IMR-90 (cell line): ENCODE measurements around the gene LRRN2. TPM values are rescaled to one million over a fixed set of nuclear protein-coding genes. Genes with fewer than 3 reads are reported as not detected.

ENCODE experiments used
- ATAC-seq: fragments of 200-7000 bp; cut with Tn5 transposase; 2 replicates; pipeline ENCODE4 v1.9.1; 2020; ENCODE audit warnings: low read depth, mild to moderate bottlenecking, moderate library complexity
- BruUV-seq: library from RNA; stranded (reverse); fragments of 400-500 nt; replicated peaks from 2 replicates; lab custom pipeline; 2021; lab: Mats Ljungman, UMichigan
- CTCF ChIA-PET: fragments of 300-600 bp; formaldehyde crosslinking; extraction: SDS; loops from one replicate; lab custom pipeline; 2021; ENCODE audit warnings: antibody characterized with exemption; lab: Yijun Ruan, JAX
- POLR2A ChIA-PET: fragments of 300-600 bp; sonication (Branson Sonifier 250); formaldehyde crosslinking; loops from one replicate; lab custom pipeline; 2022; ENCODE audit warnings: antibody characterized with exemption; ENCODE audit not compliant: unreplicated experiment; lab: Charles Lee
- DNase-seq: peaks from one replicate; pipeline ENCODE4 v3.0.0; 2013
- H2AFZ ChIP-seq: replicated peaks from 2 replicates; pipeline ENCODE3; 2013; ENCODE audit warnings: low read length, mild to moderate bottlenecking; ENCODE audit not compliant: poor library complexity
- H2AK5ac ChIP-seq: 2 replicates; pipeline ENCODE4 v1.6.1; 2013; ENCODE audit warnings: low read depth, low read length, inconsistent platforms
- H2AK9ac ChIP-seq: replicated peaks from 2 replicates; pipeline ENCODE3; 2013; ENCODE audit warnings: mild to moderate bottlenecking, low read depth, low read length, moderate library complexity; ENCODE audit not compliant: poor library complexity
- H2BK120ac ChIP-seq: 2 replicates; pipeline ENCODE4 v1.6.1; 2013; ENCODE audit warnings: low read depth, low read length, inconsistent platforms
- H2BK15ac ChIP-seq: 3 replicates; pipeline ENCODE4 v1.6.1; 2013; ENCODE audit warnings: low read depth, low read length, inconsistent platforms
- H2BK20ac ChIP-seq: 2 replicates; pipeline ENCODE4 v1.6.1; 2013; ENCODE audit warnings: low read depth, mild to moderate bottlenecking, inconsistent platforms, low read length, moderate library complexity
- H2BK5ac ChIP-seq: 2 replicates; pipeline ENCODE4 v1.6.1; 2013; ENCODE audit warnings: mild to moderate bottlenecking, low read depth, low read length, inconsistent platforms; ENCODE audit not compliant: poor library complexity, severe bottlenecking
- H3K14ac ChIP-seq: replicated peaks from 2 replicates; pipeline ENCODE4 v1.6.1; 2013; ENCODE audit warnings: low read depth, low read length, inconsistent platforms
- H3K18ac ChIP-seq: 2 replicates; pipeline ENCODE4 v1.6.1; 2013; ENCODE audit warnings: low read depth, low read length, control low read depth
- H3K23ac ChIP-seq: 2 replicates; pipeline ENCODE4 v1.6.1; 2013; ENCODE audit warnings: low read depth, low read length, inconsistent platforms
- H3K27ac ChIP-seq: 2 replicates; pipeline ENCODE4 v1.5.1; 2013; ENCODE audit warnings: mild to moderate bottlenecking, control low read depth, low read length; ENCODE audit not compliant: insufficient read depth
- H3K27me3 ChIP-seq: 2 replicates; pipeline ENCODE4 v1.6.1; 2013; ENCODE audit warnings: low read length; ENCODE audit not compliant: control insufficient read depth, insufficient read depth
- H3K36me3 ChIP-seq: 2 replicates; pipeline ENCODE4 v1.6.1; 2013; ENCODE audit warnings: low read length, mixed read lengths; ENCODE audit not compliant: control insufficient read depth, insufficient read depth
- H3K4ac ChIP-seq: 2 replicates; pipeline ENCODE4 v1.6.1; 2013; ENCODE audit warnings: low read depth, low read length, inconsistent platforms
- H3K4me1 ChIP-seq: 2 replicates; pipeline ENCODE4 v1.6.1; 2013; ENCODE audit warnings: low read length, mixed read lengths; ENCODE audit not compliant: control insufficient read depth, insufficient read depth
- H3K4me2 ChIP-seq: 2 replicates; pipeline ENCODE4 v1.6.1; 2013; ENCODE audit warnings: low read depth, mild to moderate bottlenecking, control low read depth, low read length, moderate library complexity
- H3K4me3 ChIP-seq: 2 replicates; pipeline ENCODE4 v1.5.1; 2013; ENCODE audit warnings: low read depth, mild to moderate bottlenecking, control low read depth, low read length, moderate library complexity; ENCODE audit not compliant: insufficient read depth
- H3K56ac ChIP-seq: 2 replicates; pipeline ENCODE4 v1.6.1; 2013; ENCODE audit warnings: low read length, inconsistent platforms; ENCODE audit not compliant: insufficient read depth; ENCODE audit errors: extremely low read depth
- H3K79me1 ChIP-seq, 2 experiments: 2 replicates each; pipeline ENCODE4 v1.6.1; 2013; ENCODE audit warnings: low read length in 2 of 2, inconsistent platforms in 1 of 2, low read depth in 1 of 2
- H3K9ac ChIP-seq: 2 replicates; pipeline ENCODE4 v1.6.1; 2013; ENCODE audit warnings: low read depth, low read length, control low read depth
- H3K9me1 ChIP-seq: 2 replicates; pipeline ENCODE4 v1.6.1; 2013; ENCODE audit warnings: low read length, inconsistent platforms; ENCODE audit not compliant: insufficient read depth
- H3K9me3 ChIP-seq: 2 replicates; pipeline ENCODE4 v1.6.1; 2013; ENCODE audit warnings: low read length; ENCODE audit not compliant: control insufficient read depth, insufficient read depth
- H4K20me1 ChIP-seq: 2 replicates; pipeline ENCODE4 v1.6.1; 2013; ENCODE audit warnings: low read length, inconsistent platforms; ENCODE audit not compliant: insufficient read depth
- H4K5ac ChIP-seq: 2 replicates; pipeline ENCODE4 v1.6.1; 2013; ENCODE audit warnings: mild to moderate bottlenecking, low read depth, low read length, control low read depth
- H4K8ac ChIP-seq, 2 experiments: 2 replicates each; pipeline ENCODE4 v1.6.1; 2013; ENCODE audit warnings: low read depth in 2 of 2, low read length in 2 of 2, control low read depth in 1 of 2, inconsistent platforms in 1 of 2
- H4K91ac ChIP-seq: 2 replicates; pipeline ENCODE4 v1.6.1; 2013; ENCODE audit warnings: low read depth, low read length, inconsistent platforms; ENCODE audit not compliant: insufficient read depth
- CHD1 ChIP-seq: IDR thresholded peaks from 2 replicates; pipeline ENCODE4 v1.6.1; 2012; ENCODE audit warnings: low read depth, low read length, improper control_type of control experiment
- ELK1 ChIP-seq: fragments of 150-350 bp; IDR thresholded peaks from 2 replicates; pipeline ENCODE4 v1.6.1; 2016; ENCODE audit warnings: low read depth, mild to moderate bottlenecking, low read length, moderate library complexity, borderline replicate concordance
- FOS ChIP-seq: fragments of 150-350 bp; IDR thresholded peaks from 2 replicates; pipeline ENCODE4 v1.6.1; 2016; ENCODE audit warnings: low read depth, low read length
- MAFK ChIP-seq: IDR thresholded peaks from 2 replicates; pipeline ENCODE4 v1.6.1; 2012; ENCODE audit warnings: low read depth, low read length, improper control_type of control experiment
- MAZ ChIP-seq: IDR thresholded peaks from 2 replicates; pipeline ENCODE4 v1.6.1; 2012; ENCODE audit warnings: low read depth, mild to moderate bottlenecking, low read length, improper control_type of control experiment, moderate library complexity, borderline replicate concordance
- MXI1 ChIP-seq: IDR thresholded peaks from 2 replicates; pipeline ENCODE4 v1.6.1; 2012; ENCODE audit warnings: low read depth, mild to moderate bottlenecking, low read length, moderate library complexity, borderline replicate concordance
- NFE2L2 ChIP-seq: fragments of 150-350 bp; IDR thresholded peaks from 2 replicates; pipeline ENCODE4 v1.6.1; 2016; ENCODE audit warnings: low read depth, mild to moderate bottlenecking, low read length
- POLR2A ChIP-seq: IDR thresholded peaks from 2 replicates; pipeline ENCODE4 v1.6.1; 2012; ENCODE audit warnings: mild to moderate bottlenecking, low read depth, low read length
- RAD21 ChIP-seq: IDR thresholded peaks from 2 replicates; pipeline ENCODE4 v1.6.1; 2012; ENCODE audit warnings: low read length, improper control_type of control experiment
- RCOR1 ChIP-seq: IDR thresholded peaks from 2 replicates; pipeline ENCODE4 v1.6.1; 2012; ENCODE audit warnings: mild to moderate bottlenecking, low read length, improper control_type of control experiment; ENCODE audit not compliant: insufficient replicate concordance
- SMC3 ChIP-seq: fragments of 150-350 bp; IDR thresholded peaks from 2 replicates; pipeline ENCODE4 v1.6.1; 2016; ENCODE audit warnings: low read depth, mild to moderate bottlenecking, antibody characterized with exemption, low read length, moderate library complexity
- WGBS, 2 experiments: methylation state at CpG; one replicate each; pipeline versions ENCODE4 v1.1.5 to v1.1.7; 2013; ENCODE audit warnings: missing lambda C conversion rate in 2 of 2; ENCODE audit not compliant: insufficient read length in 1 of 2; ENCODE audit errors: extremely low coverage in 2 of 2; 5-methylcytosine and 5-hydroxymethylcytosine counted together
- dilution Hi-C: fragments of 300-500 bp; cut with HindIII; formaldehyde crosslinking; loops from one replicate; pipeline ENCODE4 v1.14.3; 2018; ENCODE audit warnings: low sequenced_read_pairs; ENCODE audit not compliant: unreplicated experiment
- in situ Hi-C: fragments of 300-500 bp; cut with MboI; formaldehyde crosslinking; loops from 3 replicates; pipeline ENCODE4 v1.14.3; 2019; ENCODE audit warnings: low sequenced_read_pairs, inconsistent platforms, mixed read lengths
- intact Hi-C: fragments of 100-400 bp; cut with micrococcal nuclease; formaldehyde crosslinking; loops from 2 replicates; pipeline ENCODE4 v1.10.0; 2022
- polyA plus RNA-seq, 3 experiments: library from polyadenylated mRNA; depleted of rRNA; stranded (reverse); fragments of >200 nt; gene quantifications; 2 replicates each; pipeline ENCODE4 v1.2.3, GENCODE V29; 2012; ENCODE audit warnings: low replicate concordance in 1 of 3
- total RNA-seq: library from RNA; depleted of rRNA; stranded (reverse); fragments of >200 nt; gene quantifications from 2 replicates; pipeline ENCODE4 v1.2.3, GENCODE V29; 2012
- TF ChIP-seq, protein P1 (sequence below): conservative IDR thresholded peaks from 2 replicates; pipeline ENCODE4 v1.5.1; 2012; ENCODE audit warnings: mild to moderate bottlenecking, low read depth, low read length, improper control_type of control experiment

Gene LRRN2
- total and polyA plus RNA-seq, 2 of the 4 experiments (the other 2 are of a cell fraction) = not detected

- WGBS, 2 experiments = 62% methylated on average over 3 of the region's 6 CpGs; no CpG with 5 or more reads in 1 of the 2 experiments
- Histone ChIP-seq H4K91ac (no peak overlapping the region), H4K20me1 (no peaks in the 10 kb centered on the region), H4K5ac (no peak overlapping the region), H2BK15ac (no peak overlapping the region), H4K8ac (no peak overlapping the region), H3K4me3 (no peak overlapping the region), H3K18ac (no peak overlapping the region), H2BK5ac (no peak overlapping the region), H3K9ac (no peak overlapping the region), H3K23ac (no peak overlapping the region), H2BK120ac (no peak overlapping the region), H3K27ac (no peak overlapping the region), H3K4ac (no peak overlapping the region), H2AK5ac (no peak overlapping the region), H2BK20ac (no peak overlapping the region), H3K56ac (no peak overlapping the region), H3K4me1 (no peaks in the 10 kb centered on the region), H3K9me1 (no peaks in the 10 kb centered on the region), H3K27me3 (peaks cover 35% of the 10 kb centered on the region), H3K79me1 (no peaks in the 10 kb centered on the region), H3K14ac (no peak overlapping the region), H2AFZ (no peak overlapping the region), H3K9me3 (no peaks in the 10 kb centered on the region), H2AK9ac (no peak overlapping the region), H3K4me2 (no peak overlapping the region), H3K36me3 (no peaks in the 10 kb centered on the region)
- in situ Hi-C loops (no loop called here), dilution Hi-C loops (no loop called here), intact Hi-C loops (no loop called here)
- BruUV-seq = no TSS peak
- ChIA-PET POLR2A (no interaction called here), CTCF (no interaction called here)
- DNase-seq (no peak), ATAC-seq (no peak)
- TF ChIP-seq CHD1 (no peak), FOS (no peak), ELK1 (no peak), RAD21 (no peak), MAZ (no peak), MAFK (no peak), RCOR1 (no peak), SMC3 (no peak), MXI1 (no peak), POLR2A (no peak), NFE2L2 (no peak)
- TF ChIP-seq, protein P1, sequence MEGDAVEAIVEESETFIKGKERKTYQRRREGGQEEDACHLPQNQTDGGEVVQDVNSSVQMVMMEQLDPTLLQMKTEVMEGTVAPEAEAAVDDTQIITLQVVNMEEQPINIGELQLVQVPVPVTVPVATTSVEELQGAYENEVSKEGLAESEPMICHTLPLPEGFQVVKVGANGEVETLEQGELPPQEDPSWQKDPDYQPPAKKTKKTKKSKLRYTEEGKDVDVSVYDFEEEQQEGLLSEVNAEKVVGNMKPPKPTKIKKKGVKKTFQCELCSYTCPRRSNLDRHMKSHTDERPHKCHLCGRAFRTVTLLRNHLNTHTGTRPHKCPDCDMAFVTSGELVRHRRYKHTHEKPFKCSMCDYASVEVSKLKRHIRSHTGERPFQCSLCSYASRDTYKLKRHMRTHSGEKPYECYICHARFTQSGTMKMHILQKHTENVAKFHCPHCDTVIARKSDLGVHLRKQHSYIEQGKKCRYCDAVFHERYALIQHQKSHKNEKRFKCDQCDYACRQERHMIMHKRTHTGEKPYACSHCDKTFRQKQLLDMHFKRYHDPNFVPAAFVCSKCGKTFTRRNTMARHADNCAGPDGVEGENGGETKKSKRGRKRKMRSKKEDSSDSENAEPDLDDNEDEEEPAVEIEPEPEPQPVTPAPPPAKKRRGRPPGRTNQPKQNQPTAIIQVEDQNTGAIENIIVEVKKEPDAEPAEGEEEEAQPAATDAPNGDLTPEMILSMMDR = no peak
These were observed 82.5 kb downstream of the LRRN2 start for GRCh38 chr1:204602871-204603542.
